Measurements from ENCODE around the gene SLC2A9. TPM values are rescaled to one million over a fixed set of nuclear protein-coding genes. Genes with fewer than 3 reads are reported as not detected.
"Not testable (repeated sequence)": the region's sequence is repeated elsewhere in the genome, so short reads cannot be mapped to it uniquely, and the experiment has no call there.

Gene SLC2A9
- total RNA-seq, 1 donor from 2014 or later = 25.2 TPM

GRCh38 chr4:9987749-9988362 is 33.4 kb downstream of the SLC2A9 start:
- DNase-seq (no peak), ATAC-seq (no peak)
- Histone ChIP-seq H3K9me3 (no peaks in the 10 kb centered on the region), H3K4me1 (no peaks in the 10 kb centered on the region), H3K27ac (no peak overlapping the region), H3K36me3 (no peaks in the 10 kb centered on the region), H3K4me3 (no peak overlapping the region), H3K27me3 (ENCODE audit: low read depth) (no peaks in the 10 kb centered on the region)
- intact Hi-C loops (cut with DNase I) = no loop called here
- no peak for TF ChIP-seq CTCF (IDR thresholded peaks at IDR 0.05)

GRCh38 chr4:9984621-9985020 is 36.7 kb downstream of the SLC2A9 start:
- H3K4me3 ChIP-seq = no peak overlapping the region
- H3K27ac ChIP-seq = no peak overlapping the region
- no peaks in the 10 kb centered on the region for H3K36me3 ChIP-seq
- TF ChIP-seq CTCF (IDR thresholded peaks at IDR 0.05) = no peak
- no peaks in the 10 kb centered on the region for H3K4me1 ChIP-seq
- no peaks in the 10 kb centered on the region for H3K9me3 ChIP-seq
- H3K27me3 ChIP-seq (ENCODE audit: low read depth) = no peaks in the 10 kb centered on the region
- ATAC-seq (no peak), DNase-seq (no peak)
- intact Hi-C loops (cut with DNase I) = no loop called here

- H3K27ac ChIP-seq = no peak overlapping the region
- no peak overlapping the region for H3K4me3 ChIP-seq
- no peaks in the 10 kb centered on the region for H3K4me1 ChIP-seq
- no peak for TF ChIP-seq CTCF (IDR thresholded peaks at IDR 0.05)
- intact Hi-C loops (cut with DNase I) = no loop called here
- no peaks in the 10 kb centered on the region for H3K27me3 ChIP-seq (ENCODE audit: low read depth)
- DNase-seq (no peak), ATAC-seq (no peak)
- no peaks in the 10 kb centered on the region for H3K9me3 ChIP-seq
- no peaks in the 10 kb centered on the region for H3K36me3 ChIP-seq
These were observed 38.1 kb downstream of the SLC2A9 start for GRCh38 chr4:9983211-9983610.

- H3K27ac ChIP-seq; DNase-seq; intact Hi-C loops (cut with DNase I); H3K4me1 ChIP-seq; H3K36me3 ChIP-seq; ATAC-seq; H3K9me3 ChIP-seq; H3K27me3 ChIP-seq (ENCODE audit: low read depth); H3K4me3 ChIP-seq: not testable (repeated sequence)
These were observed 39.4 kb downstream of the SLC2A9 start for GRCh38 chr4:9981899-9982298.

GRCh38 chr4:9980898-9981297 is 40.4 kb downstream of the SLC2A9 start:
- intact Hi-C loops (cut with DNase I) = no loop called here
- no peak overlapping the region for H3K27ac ChIP-seq
- H3K4me3 ChIP-seq = no peak overlapping the region
- no peaks in the 10 kb centered on the region for H3K9me3 ChIP-seq
- no peaks in the 10 kb centered on the region for H3K36me3 ChIP-seq
- no peaks in the 10 kb centered on the region for H3K4me1 ChIP-seq
- no peak for ATAC-seq
- no peak for DNase-seq
- TF ChIP-seq CTCF (IDR thresholded peaks at IDR 0.05) = no peak
- no peaks in the 10 kb centered on the region for H3K27me3 ChIP-seq (ENCODE audit: low read depth)

- H3K27me3 ChIP-seq (ENCODE audit: low read depth) = no peaks in the 10 kb centered on the region
- intact Hi-C loops (cut with DNase I) = no loop called here
- no peak overlapping the region for H3K4me3 ChIP-seq
- ATAC-seq = no peak
- no peak for TF ChIP-seq CTCF (IDR thresholded peaks at IDR 0.05)
- H3K36me3 ChIP-seq = no peaks in the 10 kb centered on the region
- H3K9me3 ChIP-seq = no peaks in the 10 kb centered on the region
- DNase-seq = no peak
- no peaks in the 10 kb centered on the region for H3K4me1 ChIP-seq
- H3K27ac ChIP-seq = no peak overlapping the region
These were observed 42.1 kb downstream of the SLC2A9 start for GRCh38 chr4:9979101-9979701.

Measured in lower lobe of right lung (tissue), 2 donors.